Astrocyte (in vitro differentiated cells and primary cell): ENCODE data around the gene ZBTB12. TPM values are rescaled to one million over a fixed set of nuclear protein-coding genes. Genes with fewer than 3 reads are reported as not detected.
A peak's percentile ranks its signal among the peaks of the same experiment; 100 is the strongest.

Source experiments
- DNase-seq: peaks from one replicate; pipeline ENCODE4 v3.0.0-alpha.2; 2010; ENCODE audit warnings: low read depth
- FAIRE-seq: peaks from 2 replicates; lab custom pipeline; 2011; peaks lifted over from hg19 to GRCh38; lab: Jason Lieb, UNC
- H2AFZ ChIP-seq: 2 replicates; pipeline ENCODE4 v1.6.0; 2012; ENCODE audit warnings: low read depth, low read length, inconsistent platforms
- H3K27ac ChIP-seq: 2 replicates; pipeline ENCODE4 v1.5.1; 2011; ENCODE audit warnings: low read depth, low read length, inconsistent platforms
- H3K27me3 ChIP-seq: 2 replicates; pipeline ENCODE4 v1.6.0; 2011; ENCODE audit warnings: low read length, inconsistent platforms; ENCODE audit not compliant: insufficient read depth
- H3K36me3 ChIP-seq: 2 replicates; pipeline ENCODE4 v1.5.1; 2011; ENCODE audit warnings: low read length, inconsistent platforms; ENCODE audit not compliant: insufficient read depth
- H3K4me1 ChIP-seq: 2 replicates; pipeline ENCODE4 v1.5.1; 2011; ENCODE audit warnings: low read length, inconsistent platforms; ENCODE audit not compliant: insufficient read depth
- H3K4me2 ChIP-seq: 2 replicates; pipeline ENCODE4 v1.6.0; 2012; ENCODE audit warnings: low read length, inconsistent platforms
- H3K4me3 ChIP-seq: 2 replicates; pipeline ENCODE4 v1.5.1; 2011; ENCODE audit warnings: low read depth, mild to moderate bottlenecking, low read length, inconsistent platforms; ENCODE audit not compliant: insufficient read depth
- H3K79me2 ChIP-seq: 2 replicates; pipeline ENCODE4 v1.6.0; 2012; ENCODE audit warnings: mild to moderate bottlenecking, low read length, inconsistent platforms; ENCODE audit not compliant: insufficient read depth
- H3K9ac ChIP-seq: 2 replicates; pipeline ENCODE4 v1.6.0; 2012; ENCODE audit warnings: mild to moderate bottlenecking, low read length, inconsistent platforms
- H3K9me3 ChIP-seq: 2 replicates; pipeline ENCODE4 v1.5.1; 2012; ENCODE audit warnings: low read depth, mild to moderate bottlenecking, low read length, inconsistent platforms; ENCODE audit not compliant: insufficient read depth
- H4K20me1 ChIP-seq: 2 replicates; pipeline ENCODE4 v1.6.0; 2012; ENCODE audit warnings: low read length, inconsistent platforms; ENCODE audit not compliant: insufficient read depth
- H3K27ac Mint-ChIP-seq: one replicate; pipeline ENCODE4 v1.8.0; 2021; ENCODE audit warnings: mild to moderate bottlenecking, mixed read lengths; ENCODE audit not compliant: unreplicated experiment
- H3K27me3 Mint-ChIP-seq: one replicate; pipeline ENCODE4 v1.8.0; 2021; ENCODE audit warnings: low read depth, mixed read lengths; ENCODE audit not compliant: unreplicated experiment
- H3K36me3 Mint-ChIP-seq: one replicate; pipeline ENCODE4 v1.8.0; 2021; ENCODE audit warnings: low read depth, mixed read lengths; ENCODE audit not compliant: unreplicated experiment
- H3K4me1 Mint-ChIP-seq: one replicate; pipeline ENCODE4 v1.8.0; 2021; ENCODE audit warnings: low read depth, mixed read lengths; ENCODE audit not compliant: unreplicated experiment
- H3K4me3 Mint-ChIP-seq: one replicate; pipeline ENCODE4 v1.8.0; 2021; ENCODE audit warnings: mild to moderate bottlenecking, moderate library complexity, mixed read lengths; ENCODE audit not compliant: unreplicated experiment
- H3K9me3 Mint-ChIP-seq: one replicate; pipeline ENCODE4 v1.8.0; 2021; ENCODE audit warnings: mild to moderate bottlenecking, mixed read lengths; ENCODE audit not compliant: unreplicated experiment
- EZH2 ChIP-seq: IDR thresholded peaks from 2 replicates; pipeline ENCODE4 v1.6.1; 2012; ENCODE audit warnings: mild to moderate bottlenecking, low read length, inconsistent platforms; ENCODE audit not compliant: insufficient read depth
- total RNA-seq: library from RNA; stranded (reverse); gene quantifications from 2 replicates; pipeline ENCODE4 v1.2.1, GENCODE V29; 2021
- TF ChIP-seq, protein P1 (sequence below): IDR thresholded peaks from 2 replicates; pipeline ENCODE4 v1.5.1; 2011; ENCODE audit warnings: low read depth, mild to moderate bottlenecking, inconsistent platforms, low read length, moderate library complexity; ENCODE audit not compliant: insufficient read depth

The ZBTB12 gene
- total RNA-seq, 1 donor from 2014 or later = 4.6 TPM

DNA sequence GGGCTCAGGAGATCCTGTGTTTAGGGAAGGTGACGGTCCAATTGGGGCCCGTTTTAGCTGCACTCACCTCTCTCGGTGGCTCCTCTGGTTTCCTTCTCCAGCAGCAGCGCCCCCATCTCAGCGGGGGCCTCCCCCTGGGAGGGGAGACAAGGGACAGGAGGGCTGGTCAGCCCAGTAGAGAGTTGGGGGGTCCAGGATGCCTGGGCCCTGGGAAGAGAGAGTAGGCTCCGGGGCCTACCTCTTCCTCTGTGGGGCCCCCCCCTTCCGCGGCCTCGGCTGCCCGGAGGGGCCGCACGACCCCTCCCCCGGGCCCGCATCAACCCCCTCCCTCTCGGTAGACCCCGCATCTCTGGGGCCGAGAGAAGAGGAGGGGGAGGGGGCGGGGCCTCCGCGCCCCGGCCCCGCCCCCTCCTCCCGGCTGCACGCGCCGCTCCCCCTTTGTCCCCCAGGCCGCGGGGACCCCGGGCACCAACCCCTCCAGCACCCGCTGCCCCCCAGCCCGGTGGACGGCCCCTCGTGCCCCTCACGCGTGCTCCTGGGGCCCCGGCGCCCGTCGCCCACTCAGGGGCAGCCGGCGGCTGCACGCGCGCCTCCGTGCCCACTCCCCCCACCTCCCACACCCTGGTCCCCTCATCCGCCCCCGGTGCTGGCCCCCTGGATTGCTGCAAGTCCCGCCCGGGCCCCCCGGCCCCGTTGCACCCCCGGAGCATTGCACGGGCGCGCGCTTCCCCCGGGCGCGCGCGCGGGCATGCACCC lies 4.9 kb downstream of the ZBTB12 start:
- Histone ChIP-seq H3K9ac (peak overlapping the region; percentile 77), H2AFZ (peak overlapping the region; percentile 54), H3K27me3 (no peaks in the 10 kb centered on the region), H3K4me1 (peaks cover 20% of the 10 kb centered on the region), H3K4me3 (peak overlapping the region; percentile 79), H3K4me2 (peak overlapping the region; percentile 98), H3K36me3 (peaks cover 8% of the 10 kb centered on the region), H3K9me3 (no peaks in the 10 kb centered on the region), H3K27ac (no peak overlapping the region), H3K79me2 (peaks cover 14% of the 10 kb centered on the region), H4K20me1 (peaks cover 4% of the 10 kb centered on the region)
- no peak overlapping the region for H3K27ac Mint-ChIP-seq
- H3K4me3 Mint-ChIP-seq = peak overlapping the region; percentile 87
- FAIRE-seq (no peak), DNase-seq (no peak)
- no peaks in the 10 kb centered on the region for H3K9me3 Mint-ChIP-seq
- peaks cover 11% of the 10 kb centered on the region for H3K4me1 Mint-ChIP-seq
- no peak for TF ChIP-seq EZH2
- TF ChIP-seq, protein P1, sequence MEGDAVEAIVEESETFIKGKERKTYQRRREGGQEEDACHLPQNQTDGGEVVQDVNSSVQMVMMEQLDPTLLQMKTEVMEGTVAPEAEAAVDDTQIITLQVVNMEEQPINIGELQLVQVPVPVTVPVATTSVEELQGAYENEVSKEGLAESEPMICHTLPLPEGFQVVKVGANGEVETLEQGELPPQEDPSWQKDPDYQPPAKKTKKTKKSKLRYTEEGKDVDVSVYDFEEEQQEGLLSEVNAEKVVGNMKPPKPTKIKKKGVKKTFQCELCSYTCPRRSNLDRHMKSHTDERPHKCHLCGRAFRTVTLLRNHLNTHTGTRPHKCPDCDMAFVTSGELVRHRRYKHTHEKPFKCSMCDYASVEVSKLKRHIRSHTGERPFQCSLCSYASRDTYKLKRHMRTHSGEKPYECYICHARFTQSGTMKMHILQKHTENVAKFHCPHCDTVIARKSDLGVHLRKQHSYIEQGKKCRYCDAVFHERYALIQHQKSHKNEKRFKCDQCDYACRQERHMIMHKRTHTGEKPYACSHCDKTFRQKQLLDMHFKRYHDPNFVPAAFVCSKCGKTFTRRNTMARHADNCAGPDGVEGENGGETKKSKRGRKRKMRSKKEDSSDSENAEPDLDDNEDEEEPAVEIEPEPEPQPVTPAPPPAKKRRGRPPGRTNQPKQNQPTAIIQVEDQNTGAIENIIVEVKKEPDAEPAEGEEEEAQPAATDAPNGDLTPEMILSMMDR = no peak
- H3K36me3 Mint-ChIP-seq = peaks cover 7% of the 10 kb centered on the region
- no peaks in the 10 kb centered on the region for H3K27me3 Mint-ChIP-seq

DNA sequence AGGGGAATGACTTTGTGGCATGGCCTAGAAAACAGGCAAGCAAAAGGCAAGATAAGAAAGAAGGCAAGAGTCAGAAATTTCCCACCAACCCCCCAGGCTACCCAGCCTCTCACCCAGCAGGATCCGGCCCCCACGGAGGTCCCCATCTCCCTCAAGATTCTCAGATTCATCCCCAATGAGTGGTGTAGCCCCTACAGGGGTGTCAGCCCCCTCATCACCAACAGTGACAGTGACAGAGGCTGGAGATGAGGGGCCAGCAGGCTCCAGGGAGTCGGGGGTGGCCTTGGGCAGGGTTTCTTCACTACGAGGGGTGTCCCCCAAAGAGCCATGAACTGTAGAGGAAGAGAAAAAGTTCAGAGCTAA lies 5.4 kb downstream of the ZBTB12 start:
- Mint-ChIP-seq H3K27me3 (no peaks in the 10 kb centered on the region), H3K9me3 (no peaks in the 10 kb centered on the region), H3K36me3 (peaks cover 7% of the 10 kb centered on the region), H3K27ac (no peak overlapping the region), H3K4me1 (peaks cover 11% of the 10 kb centered on the region), H3K4me3 (peak overlapping the region; percentile 87)
- H3K9ac ChIP-seq = peak overlapping the region; percentile 77
- TF ChIP-seq, protein P1 = no peak
- TF ChIP-seq EZH2 = no peak
- no peak for FAIRE-seq
- H3K27me3 ChIP-seq = no peaks in the 10 kb centered on the region
- H3K9me3 ChIP-seq = no peaks in the 10 kb centered on the region
- H3K4me1 ChIP-seq = peaks cover 20% of the 10 kb centered on the region
- no peak for DNase-seq
- H3K4me2 ChIP-seq = peak overlapping the region; percentile 98
- peak overlapping the region; percentile 54 for H2AFZ ChIP-seq
- H3K27ac ChIP-seq = no peak overlapping the region
- H4K20me1 ChIP-seq = peaks cover 4% of the 10 kb centered on the region
- peaks cover 8% of the 10 kb centered on the region for H3K36me3 ChIP-seq
- peak overlapping the region; percentile 79 for H3K4me3 ChIP-seq
- peaks cover 14% of the 10 kb centered on the region for H3K79me2 ChIP-seq

DNA sequence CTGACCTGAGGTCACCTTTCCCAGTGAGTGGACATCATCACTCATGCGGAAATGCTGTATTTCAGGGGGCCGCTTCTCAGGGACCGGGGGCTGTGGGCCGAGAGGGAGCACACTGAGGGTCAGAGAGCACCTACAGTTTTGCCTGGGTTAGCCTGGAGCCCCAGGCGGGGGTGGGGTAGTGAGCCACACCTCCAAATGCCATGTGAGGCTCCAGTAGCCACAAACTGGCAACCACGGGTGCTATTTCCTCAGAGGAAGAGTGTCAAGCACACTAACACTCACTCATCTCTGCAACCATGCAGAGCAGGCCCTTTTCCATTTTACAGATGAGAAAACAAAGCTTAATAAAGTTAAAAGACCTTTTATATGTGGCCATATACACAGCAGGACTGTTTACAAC lies 9.1 kb downstream of the ZBTB12 start:
- Histone ChIP-seq H3K27ac (no peak overlapping the region), H3K4me3 (no peak overlapping the region), H3K27me3 (no peaks in the 10 kb centered on the region), H3K4me1 (peaks cover 4% of the 10 kb centered on the region), H4K20me1 (no peaks in the 10 kb centered on the region), H3K79me2 (no peaks in the 10 kb centered on the region), H3K9me3 (no peaks in the 10 kb centered on the region), H3K36me3 (peaks cover 13% of the 10 kb centered on the region), H3K9ac (no peak overlapping the region), H2AFZ (no peak overlapping the region), H3K4me2 (no peak overlapping the region)
- no peak overlapping the region for H3K27ac Mint-ChIP-seq
- H3K9me3 Mint-ChIP-seq = no peaks in the 10 kb centered on the region
- no peaks in the 10 kb centered on the region for H3K27me3 Mint-ChIP-seq
- FAIRE-seq (no peak), DNase-seq (no peak)
- peaks cover 2% of the 10 kb centered on the region for H3K4me1 Mint-ChIP-seq
- TF ChIP-seq, protein P1 = no peak
- TF ChIP-seq EZH2 = no peak
- H3K4me3 Mint-ChIP-seq = no peak overlapping the region
- H3K36me3 Mint-ChIP-seq = peaks cover 15% of the 10 kb centered on the region
